HG02981 (cell line): ENCODE measurements around the gene TNRC6A.

Source experiments
- ATAC-seq: cut with Tn5 transposase; IDR thresholded peaks from one replicate; pipeline ENCODE4 v1.9.1; 2021; ENCODE audit warnings: mild to moderate bottlenecking, moderate library complexity; ENCODE audit not compliant: unreplicated experiment

The TNRC6A gene

GRCh38 chr16:24755201-24755874, 25.9 kb downstream of the TNRC6A start:
- ATAC-seq: no peak

DNA sequence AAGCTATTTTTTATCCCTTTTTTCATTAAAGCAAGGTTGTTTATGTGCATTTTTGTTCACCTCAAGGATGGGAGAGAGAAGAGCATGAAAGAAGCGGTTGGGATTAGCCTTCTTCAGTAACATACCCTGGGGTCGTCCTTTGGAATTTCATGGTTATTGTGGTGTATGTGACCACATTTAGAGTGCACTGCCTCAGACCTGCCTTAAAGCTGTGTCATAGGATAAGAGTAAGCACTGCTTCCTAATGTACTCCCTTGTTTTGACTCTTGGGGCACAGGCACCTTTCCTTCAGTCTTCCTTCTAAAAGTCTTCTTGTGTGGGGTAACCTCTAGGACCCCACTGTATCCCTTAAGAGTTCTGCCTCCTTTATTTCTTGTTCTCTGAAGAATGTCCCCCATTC, 28.9 kb downstream of the TNRC6A start:
- no peak for ATAC-seq

GRCh38 chr16:24759006-24759405, 29.6 kb downstream of the TNRC6A start:
- ATAC-seq: no peak

DNA sequence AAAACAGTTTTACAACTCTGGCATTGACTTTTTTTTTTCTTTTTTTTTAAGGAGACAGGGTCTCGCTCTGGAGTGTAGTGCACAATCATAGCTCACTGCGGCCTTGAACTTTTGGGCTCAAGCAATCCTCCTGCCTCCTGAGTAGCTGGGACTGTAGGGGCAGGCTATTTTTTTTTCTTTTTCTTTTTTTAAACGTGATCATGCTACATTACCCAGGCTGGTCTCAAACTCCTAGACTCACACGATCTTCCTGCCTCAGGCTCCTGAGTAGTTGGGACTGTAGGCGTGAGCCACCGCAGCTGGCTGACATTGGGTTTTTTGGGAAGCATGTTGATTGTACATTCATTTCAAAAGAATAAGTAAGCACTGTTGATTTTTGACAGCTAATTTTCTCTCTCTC, 32.1 kb downstream of the TNRC6A start:
- no peak for ATAC-seq

- ATAC-seq: no peak
Observed at GRCh38 chr16:24764916-24765315, 35.5 kb downstream of the TNRC6A start.

DNA sequence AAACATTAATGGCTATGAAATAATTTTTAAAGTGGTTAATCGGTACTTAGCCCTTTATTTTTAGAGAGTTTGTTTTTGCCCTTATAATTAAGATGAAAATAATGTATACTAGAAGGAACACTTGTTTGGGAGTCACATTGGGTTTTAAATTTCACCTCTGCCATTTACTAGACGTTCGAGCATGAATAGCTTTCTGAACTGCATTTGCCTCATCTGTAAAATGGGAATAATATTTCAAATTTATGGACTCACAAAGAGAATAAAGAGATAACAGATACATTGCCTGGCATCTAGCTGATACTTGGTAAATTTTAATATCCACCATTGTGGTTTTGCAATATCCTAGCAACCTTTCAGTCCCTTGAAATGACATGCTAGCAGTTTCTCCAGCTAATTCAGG, 36.6 kb downstream of the TNRC6A start:
- no peak for ATAC-seq

DNA sequence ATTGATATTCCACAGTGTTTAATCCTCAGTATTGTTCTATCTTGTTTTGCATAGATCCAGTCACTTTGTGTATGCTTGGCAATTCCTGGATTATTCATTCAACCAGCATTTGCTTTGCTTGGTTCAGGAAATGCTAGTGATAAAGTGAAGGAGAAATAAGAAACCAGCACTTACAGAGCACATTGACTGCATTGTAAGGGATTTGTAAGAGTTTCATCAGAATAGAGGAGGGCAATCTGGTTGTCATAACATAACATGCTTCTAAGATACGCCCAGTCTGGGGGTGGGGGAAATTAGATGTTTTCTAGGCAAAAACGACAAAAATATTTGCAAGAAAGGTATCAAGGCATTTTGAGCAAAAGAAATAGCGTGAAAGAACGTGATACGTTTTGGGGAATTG, 40.4 kb downstream of the TNRC6A start:
- ATAC-seq: no peak

GRCh38 chr16:24771132-24771778, 41.8 kb downstream of the TNRC6A start:
- no peak for ATAC-seq

DNA sequence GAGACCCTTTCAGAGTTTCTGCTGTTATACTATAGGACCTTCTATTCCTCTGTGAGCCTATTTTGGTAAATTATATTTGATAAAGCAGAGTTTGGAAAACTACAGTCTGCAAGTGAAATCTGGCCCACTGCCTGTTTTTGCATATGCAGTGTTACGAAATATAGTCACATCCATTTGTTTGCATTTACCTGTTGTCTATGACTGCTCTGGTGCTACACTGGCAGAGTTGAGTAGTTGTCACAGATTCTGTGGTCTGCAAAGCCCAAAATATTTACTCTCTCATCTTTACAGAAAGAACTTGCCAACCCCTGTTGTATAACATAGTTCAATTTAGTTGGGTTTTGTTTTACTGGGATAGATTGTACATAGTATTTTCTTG, 42.3 kb downstream of the TNRC6A start:
- no peak for ATAC-seq

DNA sequence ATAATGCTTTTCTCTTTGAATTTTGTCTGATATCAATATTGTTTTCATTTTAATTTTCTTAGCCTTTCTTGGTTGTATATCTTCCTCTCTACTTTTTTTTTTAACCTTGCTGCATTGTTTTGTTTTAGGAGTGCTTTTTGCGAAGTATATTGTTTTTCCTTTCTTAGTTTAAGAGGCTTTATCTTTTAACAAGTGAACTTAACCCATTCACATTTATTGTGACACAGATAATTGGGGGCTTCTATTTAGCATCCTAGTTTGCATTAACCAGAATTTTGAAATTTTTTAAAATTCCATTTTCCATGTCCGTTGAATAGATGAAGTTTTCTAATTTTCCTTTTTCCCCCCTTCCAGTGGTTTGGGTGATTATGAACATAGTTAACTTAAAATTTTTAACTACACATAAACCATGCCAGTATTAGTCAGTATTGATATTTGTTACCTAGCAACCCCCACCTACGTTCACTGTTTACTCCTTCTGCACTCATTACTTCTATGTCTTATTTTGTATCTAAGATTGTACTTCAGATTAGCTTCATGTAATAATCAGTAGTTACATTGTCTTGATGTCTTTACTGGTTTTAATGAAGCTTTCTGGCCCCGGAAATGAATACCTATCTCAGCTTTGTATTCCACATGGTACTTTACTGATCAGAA, 44.4 kb downstream of the TNRC6A start:
- no peak for ATAC-seq

GRCh38 chr16:24774510-24774909, 45.1 kb downstream of the TNRC6A start:
- no peak for ATAC-seq

DNA sequence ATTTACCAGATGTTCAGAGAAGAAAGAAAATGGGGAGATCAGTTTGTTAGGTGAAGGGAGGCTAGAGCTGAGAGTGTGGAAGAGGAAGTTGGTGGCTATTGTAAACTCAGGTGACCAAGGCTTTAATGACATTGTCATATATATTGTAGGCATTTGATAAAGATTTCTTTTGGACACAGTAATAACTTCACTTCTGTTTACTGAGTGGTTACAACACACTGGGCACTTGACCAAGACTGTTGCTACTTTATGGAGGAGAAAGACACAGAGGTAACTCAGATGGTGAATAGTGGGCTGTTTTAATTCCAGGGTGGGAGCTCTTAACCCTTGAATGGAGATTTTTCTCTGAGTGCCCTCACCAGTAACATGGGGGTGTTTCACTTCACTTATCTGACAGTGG, 46.0 kb downstream of the TNRC6A start:
- no peak for ATAC-seq

- no peak for ATAC-seq
Observed at GRCh38 chr16:24776501-24777220, 47.2 kb downstream of the TNRC6A start.

- no peak for ATAC-seq
Observed at GRCh38 chr16:24778671-24779070, 49.2 kb downstream of the TNRC6A start.

DNA sequence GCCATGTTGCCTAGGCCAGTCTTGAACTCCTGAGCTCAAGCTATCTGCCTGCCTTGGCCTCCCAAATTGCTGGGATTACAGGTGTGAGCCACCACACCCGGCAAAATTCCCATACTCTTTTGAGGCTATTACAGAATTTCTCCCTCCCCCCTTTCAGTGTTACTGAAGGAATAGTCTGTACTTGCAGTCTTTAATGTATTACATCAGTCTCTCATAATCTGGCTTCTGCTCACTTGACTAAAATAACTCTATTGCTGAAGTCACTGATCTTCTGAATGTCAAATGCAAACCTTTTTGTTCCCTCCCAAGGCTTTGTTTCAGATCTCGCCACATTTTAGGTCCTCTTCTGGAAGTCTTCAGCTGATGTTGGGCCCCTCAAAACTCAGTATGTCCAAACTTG, 51.8 kb downstream of the TNRC6A start:
- no peak for ATAC-seq

DNA sequence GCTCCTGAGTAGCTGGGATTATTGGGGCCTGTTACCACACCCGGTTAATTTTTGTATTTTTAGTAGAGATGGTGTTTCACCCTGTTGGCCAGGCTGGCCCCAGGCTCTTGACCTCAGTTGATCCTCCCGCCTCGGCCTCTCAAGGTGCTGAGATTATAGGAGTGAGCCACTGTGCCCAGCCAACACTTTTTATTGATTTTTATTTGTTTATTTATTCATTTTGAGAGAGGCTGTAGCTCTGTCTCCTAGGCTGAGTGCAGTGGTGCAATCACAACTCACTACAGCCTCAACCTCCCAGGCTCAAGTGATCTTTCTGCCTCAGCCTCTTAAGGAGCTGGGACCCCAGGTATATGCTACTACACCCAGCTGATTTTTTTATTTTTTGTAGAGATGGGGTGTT, 54.7 kb downstream of the TNRC6A start:
- no peak for ATAC-seq

GRCh38 chr16:24789881-24790280, 60.4 kb downstream of the TNRC6A start:
- ATAC-seq: no peak

DNA sequence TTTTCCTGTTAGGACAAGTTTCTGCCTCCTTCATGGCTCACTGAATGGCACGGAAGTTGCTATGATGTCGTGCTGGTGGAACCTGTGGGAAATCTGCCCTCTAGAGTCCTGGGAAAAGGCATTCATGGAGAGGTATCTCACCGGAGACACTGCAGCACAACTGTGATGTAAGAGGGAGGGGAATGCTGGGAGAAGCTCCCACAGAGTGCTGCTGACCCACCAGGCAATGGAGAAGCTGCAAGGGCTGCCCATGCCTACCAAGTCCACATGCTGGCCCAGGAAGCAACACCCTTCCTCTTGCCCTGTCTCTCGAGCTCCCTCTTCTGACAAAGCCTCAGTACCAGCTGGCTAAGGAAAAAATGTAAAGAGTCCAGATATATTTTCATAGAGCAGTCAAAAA, 71.1 kb downstream of the TNRC6A start:
- no peak for ATAC-seq

- ATAC-seq: no peak
Observed at GRCh38 chr16:24801761-24802302, 72.4 kb downstream of the TNRC6A start.

GRCh38 chr16:24805484-24805883, 76.0 kb downstream of the TNRC6A start:
- ATAC-seq: no peak

GRCh38 chr16:24807301-24807700, 77.8 kb downstream of the TNRC6A start:
- no peak for ATAC-seq
